Measurements from ENCODE around the gene SHLD2. TPM values are rescaled to one million over a fixed set of nuclear protein-coding genes. Genes with fewer than 3 reads are reported as not detected.
"Not testable (repeated sequence)": the region's sequence is repeated elsewhere in the genome, so short reads cannot be mapped to it uniquely, and the experiment has no call there.

The SHLD2 gene
- total RNA-seq, 1 experiment from 2014 or later: 49.6 TPM

GRCh38 chr10:87083576-87084290, 11.3 kb upstream of the SHLD2 start:
- not testable (repeated sequence) for DNase-seq (ENCODE audit: extremely low read depth, low read depth)

GRCh38 chr10:87084291-87084782, 10.7 kb upstream of the SHLD2 start:
- DNase-seq (ENCODE audit: extremely low read depth, low read depth): not testable (repeated sequence)

- no peak for DNase-seq (ENCODE audit: extremely low read depth, low read depth)
Measured at GRCh38 chr10:87085537-87085936, 9.5 kb upstream of the SHLD2 start.

- DNase-seq (ENCODE audit: extremely low read depth, low read depth): no peak
Measured at GRCh38 chr10:87089746-87090145, 5.3 kb upstream of the SHLD2 start.

- DNase-seq (ENCODE audit: extremely low read depth, low read depth): no peak
Measured at GRCh38 chr10:87090779-87091178, 4.2 kb upstream of the SHLD2 start.

- DNase-seq (ENCODE audit: extremely low read depth, low read depth): no peak
Measured at GRCh38 chr10:87092376-87092860, 2.6 kb upstream of the SHLD2 start.

GRCh38 chr10:87092861-87093631, 2.0 kb upstream of the SHLD2 start:
- DNase-seq (ENCODE audit: extremely low read depth, low read depth): no peak

GRCh38 chr10:87093632-87094372, 1.2 kb upstream of the SHLD2 start:
- no peak for DNase-seq (ENCODE audit: extremely low read depth, low read depth)

- DNase-seq (ENCODE audit: extremely low read depth, low read depth): peak; percentile 56
Measured at GRCh38 chr10:87095236-87095945, 385 bp downstream of the SHLD2 start.

GRCh38 chr10:87101996-87102395, 7.0 kb downstream of the SHLD2 start:
- DNase-seq (ENCODE audit: extremely low read depth, low read depth): no peak

GRCh38 chr10:87104727-87105126, 9.7 kb downstream of the SHLD2 start:
- DNase-seq (ENCODE audit: extremely low read depth, low read depth): not testable (repeated sequence)

- DNase-seq (ENCODE audit: extremely low read depth, low read depth): no peak
Measured at GRCh38 chr10:87105446-87106124, 10.6 kb downstream of the SHLD2 start.

- not testable (repeated sequence) for DNase-seq (ENCODE audit: extremely low read depth, low read depth)
Measured at GRCh38 chr10:87118122-87118521, 23.1 kb downstream of the SHLD2 start.

- DNase-seq (ENCODE audit: extremely low read depth, low read depth): not testable (repeated sequence)
Measured at GRCh38 chr10:87119029-87119428, 24.0 kb downstream of the SHLD2 start.

GRCh38 chr10:87123351-87123750, 28.3 kb downstream of the SHLD2 start:
- DNase-seq (ENCODE audit: extremely low read depth, low read depth): not testable (repeated sequence)

GRCh38 chr10:87127048-87127447, 32.0 kb downstream of the SHLD2 start:
- DNase-seq (ENCODE audit: extremely low read depth, low read depth): not testable (repeated sequence)

GRCh38 chr10:87127607-87128156, 32.7 kb downstream of the SHLD2 start:
- not testable (repeated sequence) for DNase-seq (ENCODE audit: extremely low read depth, low read depth)

- not testable (repeated sequence) for DNase-seq (ENCODE audit: extremely low read depth, low read depth)
Measured at GRCh38 chr10:87132176-87132575, 37.2 kb downstream of the SHLD2 start.

- not testable (repeated sequence) for DNase-seq (ENCODE audit: extremely low read depth, low read depth)
Measured at GRCh38 chr10:87133936-87134335, 38.9 kb downstream of the SHLD2 start.

Data from NCI-H460 (cell line).